ENCODE measurements around the gene BOC.

- TF ChIP-seq CTCF (IDR thresholded peaks at IDR 0.05; ENCODE audit: poor library complexity) (no peak), EZH2 (IDR thresholded peaks at IDR 0.05; ENCODE audit: borderline replicate concordance) (no peak), EZH2phosphoT487 (IDR thresholded peaks at IDR 0.05; ENCODE audit: low read depth, severe bottlenecking, unreplicated experiment) (no peak)
These were observed 53.1 kb downstream of the BOC start for GRCh38 chr3:113264283-113265131.
